Ovary (tissue), 9 donors: ENCODE results near the gene BDNF. TPM values are rescaled to one million over a fixed set of nuclear protein-coding genes. Genes with fewer than 3 reads are reported as not detected.

Experiments used
- DNase-seq, 5 donors: peaks; one replicate each; pipeline ENCODE4 v3.0.0-alpha.2; 2019 to 2020
- H3K27ac ChIP-seq, 2 donors: fragments of 200-600 bp; one replicate each; pipeline versions ENCODE4 v1.5.1 to v1.8.0; 2019 to 2022
- H3K27me3 ChIP-seq: fragments of 200-600 bp; one replicate; pipeline ENCODE4 v1.8.0; 2022
- H3K36me3 ChIP-seq: fragments of 200-600 bp; sonication (generic); one replicate; pipeline ENCODE4 v1.5.1; 2019
- H3K4me1 ChIP-seq: one replicate; pipeline ENCODE4 v1.8.1; 2013; ENCODE audit warnings: mild to moderate bottlenecking, moderate library complexity; ENCODE audit not compliant: insufficient read depth
- H3K4me3 ChIP-seq: fragments of 200-600 bp; sonication (generic); one replicate; pipeline ENCODE4 v1.5.1; 2017
- H3K9me3 ChIP-seq, 2 donors: fragments of 200-600 bp in 1 of 2; sonication (generic) in 1 of 2; one replicate each; pipeline versions ENCODE4 v1.5.1 to v1.8.1; 2013 to 2019; ENCODE audit warnings: mild to moderate bottlenecking in 1 of 2, moderate library complexity in 1 of 2
- EP300 ChIP-seq: sonication (generic); formaldehyde crosslinking; IDR thresholded peaks from one replicate; pipeline ENCODE4 v1.6.1; 2017; ENCODE audit warnings: antibody characterized with exemption
- POLR2A ChIP-seq: fragments of 450-650 bp; IDR thresholded peaks from one replicate; pipeline ENCODE4 v1.6.1; 2017; ENCODE audit warnings: antibody characterized with exemption, mild to moderate bottlenecking, moderate library complexity
- WGBS, 3 donors: extraction: QIAGEN DNeasy Blood & Tissue Kit in 1 of 3; methylation state at CpG; one replicate each; pipeline versions ENCODE4 v1.1.5 to v1.1.7; 2013 to 2017; 5-methylcytosine and 5-hydroxymethylcytosine counted together
- intact Hi-C, 4 donors: fragments of 100-400 bp; cut with DNase I; formaldehyde crosslinking; loops; one replicate each; pipeline versions ENCODE4 v1.11.0 to v1.15.1; 2022 to 2023
- polyA plus RNA-seq, 2 donors: library from polyadenylated mRNA; stranded (reverse); fragments of 200-250 nt in 1 of 2; fragments of 350-450 nt in 1 of 2; fragmentation: Illumina TruSeq in 1 of 2; extraction: RNeasy Lipid Tissue Mini Kit (QIAGEN cat#74804) in 1 of 2; gene quantifications; one replicate each; pipeline ENCODE4 v1.2.3, GENCODE V29; 2013 to 2014
- total RNA-seq, 7 donors: library from RNA; depleted of rRNA in 2 of 7; stranded (reverse); fragments of >200 nt in 2 of 7; fragmentation: NEBNext Ultra II Directional in 3 of 7; extraction: Animal tissue kit (Norgen Biotek cat#: 25700) in 3 of 7; gene quantifications; one replicate each; pipeline versions ENCODE4 v1.1.0 to v1.2.4, GENCODE V29; 2016 to 2023
- TF ChIP-seq, protein P1 (sequence below), 3 donors: fragments of 450-650 bp in 2 of 3; fragments of 200-600 bp in 1 of 3; IDR thresholded peaks; one replicate each; pipeline versions ENCODE4 v1.5.1 to v1.8.0; 2016 to 2022; ENCODE audit warnings: antibody characterized with exemption in 3 of 3, mild to moderate bottlenecking in 1 of 3
- donor health status: DM: no; HTN: no; CAD: no; lungs with moderate emphysema.
- donor health status: DM: no; HTN: no; CAD: no.
- donor health status: Bipolar disorder and iron deficiency.
- donor health status: DM: yes; HTN: yes; CAD: no.
- donor health status: DM: no; HTN: no; CAD: no.
- donor health status: DM: yes; HTN: yes; CAD: no.

Gene BDNF
- total and polyA plus RNA-seq, 9 donors, result 0.10 to 2.6 (median 0.65) TPM; not detected in 1

DNA sequence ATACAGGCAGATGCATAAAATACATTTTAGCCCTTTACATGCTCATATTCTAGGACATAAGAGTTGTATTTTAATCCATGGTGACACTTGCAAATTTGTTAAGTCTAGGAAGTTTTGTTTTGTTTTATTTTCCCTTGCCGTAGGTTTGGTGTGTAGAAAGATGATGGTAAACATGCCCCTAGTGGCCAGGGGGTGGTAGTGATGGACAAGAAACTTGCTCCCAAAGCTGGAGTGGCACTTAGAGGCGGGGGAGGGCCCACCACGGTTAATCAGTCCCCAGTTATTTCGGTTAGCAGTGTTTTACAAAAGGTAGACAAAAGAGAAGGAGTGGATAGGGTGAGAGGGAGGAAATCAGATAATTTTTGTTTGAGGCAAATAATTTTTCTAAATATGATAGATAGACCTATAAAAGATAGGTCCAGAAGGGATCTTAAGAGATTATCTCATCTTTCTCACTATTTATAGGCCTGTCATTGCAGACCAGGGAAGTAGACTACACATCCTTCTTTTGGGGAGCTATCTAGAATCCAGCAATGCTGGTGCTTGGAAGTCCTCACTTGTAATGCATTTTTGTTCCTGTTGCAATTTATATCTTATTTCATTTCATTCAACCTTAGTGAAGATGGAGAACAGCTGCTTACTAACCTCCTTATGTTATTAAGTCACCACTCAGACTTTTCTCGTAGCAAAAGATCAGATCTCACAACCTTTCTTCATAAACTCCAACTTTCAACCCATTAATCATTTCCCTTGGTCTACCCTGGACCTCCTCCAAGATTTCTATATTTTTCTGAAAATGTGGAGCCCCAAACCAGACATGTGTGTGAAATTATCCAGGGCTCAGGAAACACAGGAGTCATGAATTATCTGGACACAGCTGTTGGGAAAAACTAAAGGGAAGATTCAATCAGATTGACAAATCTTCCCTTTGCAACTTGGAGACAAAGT, 5.9 kb upstream of the BDNF start:
- Histone ChIP-seq H3K4me1 (peaks cover 3% of the 10 kb centered on the region), H3K9me3 (no peaks in the 10 kb centered on the region), H3K36me3 (no peaks in the 10 kb centered on the region), H3K4me3 (no peak overlapping the region), H3K27ac (no peak overlapping the region), H3K27me3 (no peaks in the 10 kb centered on the region)
- WGBS, 3 donors, result 27 to 30% (median 28%) methylated on average over 5 of the region's 5 CpGs
- DNase-seq, result no peak
- TF ChIP-seq, protein P1, sequence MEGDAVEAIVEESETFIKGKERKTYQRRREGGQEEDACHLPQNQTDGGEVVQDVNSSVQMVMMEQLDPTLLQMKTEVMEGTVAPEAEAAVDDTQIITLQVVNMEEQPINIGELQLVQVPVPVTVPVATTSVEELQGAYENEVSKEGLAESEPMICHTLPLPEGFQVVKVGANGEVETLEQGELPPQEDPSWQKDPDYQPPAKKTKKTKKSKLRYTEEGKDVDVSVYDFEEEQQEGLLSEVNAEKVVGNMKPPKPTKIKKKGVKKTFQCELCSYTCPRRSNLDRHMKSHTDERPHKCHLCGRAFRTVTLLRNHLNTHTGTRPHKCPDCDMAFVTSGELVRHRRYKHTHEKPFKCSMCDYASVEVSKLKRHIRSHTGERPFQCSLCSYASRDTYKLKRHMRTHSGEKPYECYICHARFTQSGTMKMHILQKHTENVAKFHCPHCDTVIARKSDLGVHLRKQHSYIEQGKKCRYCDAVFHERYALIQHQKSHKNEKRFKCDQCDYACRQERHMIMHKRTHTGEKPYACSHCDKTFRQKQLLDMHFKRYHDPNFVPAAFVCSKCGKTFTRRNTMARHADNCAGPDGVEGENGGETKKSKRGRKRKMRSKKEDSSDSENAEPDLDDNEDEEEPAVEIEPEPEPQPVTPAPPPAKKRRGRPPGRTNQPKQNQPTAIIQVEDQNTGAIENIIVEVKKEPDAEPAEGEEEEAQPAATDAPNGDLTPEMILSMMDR (IDR thresholded peaks at IDR 0.05), result no peak
- TF ChIP-seq POLR2A, result no peak
- no peak for TF ChIP-seq EP300
- intact Hi-C loops, result no loop called here

DNA sequence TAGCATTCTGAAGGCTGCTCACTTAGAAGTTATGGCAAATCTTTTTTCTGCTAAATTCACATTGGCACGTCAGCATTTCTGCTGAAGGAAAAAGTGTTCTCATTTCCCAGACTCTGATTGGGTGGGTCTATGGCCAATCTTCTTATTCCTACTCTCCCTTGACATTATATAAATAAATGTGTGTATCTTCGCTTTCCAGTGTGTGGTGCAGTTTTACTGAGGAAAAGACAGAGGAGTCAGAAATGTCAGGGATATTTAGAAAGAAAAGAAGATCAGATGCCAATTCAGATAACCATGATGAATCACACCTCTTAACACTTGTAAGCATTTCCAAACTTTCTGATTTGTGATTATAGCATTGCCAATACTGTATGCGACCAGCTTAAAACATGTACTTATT, 3.2 kb upstream of the BDNF start:
- WGBS, 3 donors, result 20 to 36% (median 33%) methylated on average over 3 of the region's 3 CpGs
- intact Hi-C loops, result loop anchor here in 1 of 4 donors (5.0 kb wide), 1 partner anchor 449 kb away; no protein-coding TSS in a partner anchor

DNA sequence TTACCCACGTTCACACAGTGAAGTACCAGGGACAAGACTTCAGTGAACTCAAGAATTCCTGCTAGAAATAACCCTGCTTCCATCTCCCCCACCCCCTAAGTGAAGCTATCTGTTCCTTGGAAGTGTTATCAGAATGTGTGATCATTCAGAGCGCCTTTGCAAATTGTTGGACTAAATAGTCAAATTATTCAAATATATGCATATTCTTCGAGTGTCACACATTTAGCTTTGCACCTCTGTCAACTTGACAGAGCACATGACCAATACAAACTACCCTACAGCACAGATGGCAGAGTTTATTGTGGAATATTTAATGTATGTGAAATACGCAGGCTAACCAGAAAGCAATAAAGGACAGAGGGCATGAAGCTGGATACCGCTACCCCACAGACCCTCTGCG, 2.6 kb upstream of the BDNF start:
- intact Hi-C loops, result loop anchor here in 1 of 4 donors (5.0 kb wide), 1 partner anchor 449 kb away; no protein-coding TSS in a partner anchor
- no peaks in the 10 kb centered on the region for H3K27me3 ChIP-seq
- no peaks in the 10 kb centered on the region for H3K36me3 ChIP-seq
- 43 to 55% (median 45%) methylated on average over 6 of the region's 6 CpGs for WGBS, 3 donors
- no peak overlapping the region for H3K27ac ChIP-seq
- no peak for DNase-seq
- H3K4me3 ChIP-seq, result no peak overlapping the region
- H3K4me1 ChIP-seq, result peaks cover 5% of the 10 kb centered on the region
- no peaks in the 10 kb centered on the region for H3K9me3 ChIP-seq
- TF ChIP-seq POLR2A (no peak), EP300 (no peak)
- TF ChIP-seq, protein P1 (IDR thresholded peaks at IDR 0.05), result no peak

More for the DNA sequence above, 3.2 kb upstream of the BDNF start:
- Histone ChIP-seq H3K36me3 (no peaks in the 10 kb centered on the region), H3K27me3 (no peaks in the 10 kb centered on the region), H3K4me3 (no peak overlapping the region), H3K9me3 (no peaks in the 10 kb centered on the region), H3K4me1 (peaks cover 5% of the 10 kb centered on the region), H3K27ac (no peak overlapping the region)
- no peak for DNase-seq
- TF ChIP-seq, protein P1 (IDR thresholded peaks at IDR 0.05), result no peak

DNA sequence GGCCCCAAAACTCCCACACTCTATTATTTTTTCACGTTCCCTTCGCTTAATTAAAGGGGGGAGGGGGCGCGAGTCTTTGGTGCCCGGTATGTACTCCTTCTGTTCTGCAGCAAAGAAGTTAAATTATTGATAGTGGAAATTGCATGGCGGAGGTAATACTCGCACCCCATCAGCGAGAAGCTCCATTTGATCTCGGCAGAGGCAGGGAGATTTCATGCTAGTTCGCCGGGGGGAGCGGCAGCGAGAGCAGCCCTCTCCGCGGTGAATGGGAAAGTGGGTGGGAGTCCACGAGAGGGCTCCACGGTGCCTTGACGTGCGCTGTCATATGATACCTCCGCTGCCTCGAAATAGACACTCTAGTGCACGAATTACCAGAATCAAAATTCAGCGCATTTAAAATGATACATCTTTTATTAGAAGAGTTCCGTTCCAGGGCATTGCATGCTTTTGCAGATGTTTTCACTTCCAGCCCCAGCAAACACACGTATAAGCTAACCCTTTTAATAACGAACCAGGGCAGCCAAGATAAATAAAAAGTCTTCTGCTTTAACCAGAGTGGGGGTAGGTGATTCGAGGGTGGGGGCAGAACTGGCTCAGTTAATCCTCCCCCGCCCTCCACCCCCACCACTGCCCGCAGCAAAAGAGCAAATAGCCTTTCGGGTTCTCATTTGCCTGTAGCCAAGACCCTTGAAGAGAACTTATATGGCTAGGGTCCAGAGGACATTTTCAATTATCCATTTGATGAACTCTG, 1.3 kb upstream of the BDNF start:
- Histone ChIP-seq H3K36me3 (no peaks in the 10 kb centered on the region), H3K27ac (no peak overlapping the region), H3K9me3 (no peaks in the 10 kb centered on the region), H3K4me3 (peak overlapping the region; percentile 37), H3K4me1 (peaks cover 5% of the 10 kb centered on the region), H3K27me3 (no peaks in the 10 kb centered on the region)
- 1% methylated on average over 30 of the region's 30 CpGs for whole genome bisulfite sequencing, 3 donors
- intact Hi-C loops, result loop anchor here in 1 of 4 donors (5.0 kb wide), 1 partner anchor 451 kb away; no protein-coding TSS in a partner anchor
- peak in 2 of 5 donors; percentile 18 to 23 for DNase-seq
- TF ChIP-seq, protein P1 (IDR thresholded peaks at IDR 0.05), result no peak
- TF ChIP-seq POLR2A, result no peak
- no peak for TF ChIP-seq EP300
